HCT116 (cell line): ENCODE results near the gene ACSM4.

Source experiments
- CEBPB ChIP-seq: IDR thresholded peaks from 2 replicates; pipeline ENCODE4 v1.6.1; 2012; ENCODE audit warnings: low read depth
- POLR2A ChIP-seq: IDR thresholded peaks from 2 replicates; pipeline ENCODE4 v1.7.0; 2011; ENCODE audit warnings: borderline replicate concordance; ENCODE audit not compliant: insufficient read depth, insufficient read length; ENCODE audit errors: extremely low read depth

- TF ChIP-seq CEBPB (no peak), POLR2A (no peak)
These were observed 10.2 kb upstream of the ACSM4 start for GRCh38 chr12:7293670-7294069.
